HPDE6-E6E7 (cell line): ENCODE data around the gene CRIP1.
A peak's percentile ranks its signal among the peaks of the same experiment; 100 is the strongest.

ENCODE experiments used
- DNase-seq: peaks from one replicate; pipeline ENCODE4 v3.0.0; 2011; ENCODE audit warnings: missing footprints; ENCODE audit errors: extremely low spot score

Gene CRIP1

GRCh38 chr14:105470350-105471296 lies 16.1 kb upstream of the CRIP1 start:
- no peak for DNase-seq

- DNase-seq, result no peak
Measured at GRCh38 chr14:105471297-105471821, 15.3 kb upstream of the CRIP1 start.

- DNase-seq, result no peak
Measured at GRCh38 chr14:105471823-105472485, 14.7 kb upstream of the CRIP1 start.

GRCh38 chr14:105472486-105472991 lies 14.1 kb upstream of the CRIP1 start:
- DNase-seq, result no peak

DNA sequence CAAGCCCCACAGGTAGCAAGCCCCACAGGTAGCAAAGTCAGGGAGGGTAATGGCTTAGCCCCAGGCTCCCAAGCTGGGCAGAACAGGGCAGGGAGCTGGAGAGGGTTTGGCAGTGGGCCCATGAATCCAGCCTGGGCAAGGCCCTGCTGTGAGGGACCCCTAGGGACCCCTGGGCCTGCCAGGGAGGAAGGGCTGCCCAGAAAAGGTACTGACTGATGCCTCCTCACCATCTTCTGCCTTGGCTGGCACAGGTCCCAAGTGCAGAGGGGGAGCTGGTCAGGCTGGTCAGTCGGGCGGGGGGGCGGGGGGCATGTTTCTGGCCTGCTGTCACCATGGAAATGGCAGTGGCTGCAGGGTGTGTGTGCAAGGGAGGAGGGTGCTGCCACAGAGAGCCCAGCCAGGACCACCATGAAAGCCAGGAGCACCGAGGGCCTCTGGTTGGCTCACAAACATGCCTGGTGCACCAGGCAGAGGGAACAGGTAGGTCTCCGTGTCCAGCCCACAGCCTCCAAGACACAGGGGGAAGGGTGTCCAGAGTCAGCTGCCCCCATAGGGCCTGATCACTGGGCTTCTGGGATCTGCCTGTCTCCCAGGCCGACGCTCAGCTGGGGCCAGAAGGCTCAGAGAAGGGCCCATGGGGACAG lies 13.5 kb upstream of the CRIP1 start:
- DNase-seq, result no peak

DNA sequence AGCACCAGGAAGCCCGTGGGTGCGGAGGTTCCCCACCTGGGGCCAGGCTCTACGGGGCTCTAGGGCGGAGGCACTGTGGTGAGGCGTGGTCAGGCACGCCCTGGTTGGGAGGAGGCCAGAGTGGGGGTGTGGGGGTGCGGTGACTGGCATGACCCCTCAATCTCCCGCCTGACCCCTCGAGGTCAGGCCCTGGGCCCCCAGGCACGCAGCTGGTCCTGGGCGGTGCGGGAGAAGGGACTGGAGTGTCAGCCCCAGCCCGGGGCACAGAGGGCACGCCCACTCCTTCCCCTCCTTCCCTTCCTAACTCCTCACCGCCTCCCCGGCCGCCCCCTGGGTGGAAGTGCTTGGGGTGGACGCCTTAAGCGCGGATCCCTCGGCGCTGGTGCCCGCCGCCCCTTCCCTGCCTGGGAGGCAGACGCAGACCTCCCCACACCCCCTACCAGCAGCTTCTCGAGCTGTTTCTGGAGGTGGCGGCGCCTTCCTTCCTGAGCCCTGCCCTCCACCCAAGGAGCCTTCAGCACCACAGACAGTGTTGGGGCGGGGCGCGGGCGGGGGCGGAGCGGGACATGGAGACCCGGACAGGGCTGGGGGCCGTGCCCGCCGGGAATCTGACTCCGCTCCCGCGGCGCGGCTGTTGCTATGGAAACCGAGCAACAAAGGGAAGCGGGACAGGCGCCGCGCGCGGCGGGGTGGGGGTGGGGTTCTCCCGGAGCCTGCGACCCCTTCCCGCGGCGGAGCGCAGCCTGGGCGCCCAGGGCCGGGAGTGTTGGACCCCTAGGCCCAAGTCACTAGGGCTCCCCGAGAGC lies 12.8 kb upstream of the CRIP1 start:
- DNase-seq, result peak; percentile 91

DNA sequence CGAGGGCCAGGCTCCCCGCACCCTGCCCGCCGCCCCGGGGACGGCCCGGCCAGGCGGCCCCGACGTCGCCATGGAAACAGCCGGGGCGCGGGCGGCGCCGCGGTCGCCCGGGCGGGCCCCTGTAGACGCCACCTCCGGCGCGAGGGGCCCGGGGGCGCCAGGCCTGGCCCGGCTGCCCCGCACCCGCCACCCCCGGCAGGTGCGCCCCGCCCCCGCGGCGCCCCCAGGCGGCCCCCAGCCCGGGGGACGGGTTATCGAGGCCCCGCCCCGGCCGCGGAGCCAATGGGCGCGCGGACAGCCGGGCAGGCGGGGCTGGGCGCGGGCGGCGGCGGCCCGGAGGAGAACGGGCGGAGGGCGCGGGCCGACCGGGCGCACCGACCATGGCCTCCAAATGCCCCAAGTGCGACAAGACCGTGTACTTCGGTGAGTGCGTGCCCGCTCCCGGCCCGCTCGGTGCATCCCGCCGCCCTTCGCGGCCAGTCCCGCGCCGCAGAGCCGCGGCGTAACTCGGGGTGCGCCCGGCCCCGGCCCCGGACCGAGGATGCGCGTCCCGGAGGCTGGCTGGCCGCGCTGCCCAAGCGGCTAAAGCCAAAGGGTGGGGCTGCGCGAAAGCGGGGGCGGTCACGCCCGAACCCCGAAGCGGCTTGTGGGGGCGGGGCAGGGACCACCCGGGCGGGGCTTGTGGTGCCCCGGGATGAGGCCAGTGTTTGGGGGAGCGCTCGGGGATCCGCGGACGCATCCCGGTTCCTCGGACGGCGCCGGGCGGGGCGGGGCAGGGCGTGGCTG lies 12.0 kb upstream of the CRIP1 start, which contains the start of gene CRIP2:
Gene CRIP2 (plus strand): TSS at position 339 of the 786 bp plus-strand sequence. CDS start 42 bp downstream, at position 381.
- peak; percentile 72 for DNase-seq

DNA sequence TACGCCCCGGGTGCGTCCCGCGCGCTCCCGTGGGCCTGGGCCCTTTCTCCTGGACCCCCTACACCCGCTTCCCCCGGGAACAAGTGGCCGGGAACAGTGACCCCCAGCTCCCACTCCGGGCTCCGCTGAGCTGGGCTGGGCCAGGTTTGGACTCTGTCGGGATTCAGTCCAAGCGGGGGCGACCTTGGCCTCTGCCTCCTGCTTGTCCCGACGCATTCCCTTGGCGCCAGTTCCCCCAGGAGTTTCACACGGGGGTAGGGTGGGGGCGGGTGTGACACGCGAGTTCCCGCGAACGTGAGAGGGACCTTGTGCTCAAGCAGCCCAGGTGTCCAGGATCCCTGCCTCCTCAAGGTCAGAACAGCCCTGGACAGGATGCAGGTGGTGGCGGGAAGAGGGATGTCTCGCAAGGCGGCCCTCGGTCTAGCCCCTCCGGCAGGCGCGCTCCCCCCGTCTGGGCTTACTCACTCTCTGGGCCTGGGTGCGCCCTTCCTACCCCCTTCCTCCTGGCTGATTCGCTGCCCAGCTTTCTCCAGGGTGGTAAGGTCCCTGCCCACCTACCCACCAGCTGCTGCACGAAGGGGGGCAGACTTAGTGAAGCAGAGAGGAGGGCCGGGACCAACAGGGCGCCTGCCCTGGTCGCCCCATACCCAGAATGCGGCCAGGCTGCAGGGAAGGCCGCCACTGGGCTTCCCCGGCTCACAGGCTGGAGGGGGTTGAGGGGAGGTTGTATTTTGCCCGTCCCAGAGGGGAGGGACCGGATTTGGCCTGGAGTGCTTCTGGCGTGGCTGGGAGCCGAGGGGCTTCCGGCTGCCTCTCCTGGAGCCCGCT lies 11.2 kb upstream of the CRIP1 start:
- no peak for DNase-seq

DNA sequence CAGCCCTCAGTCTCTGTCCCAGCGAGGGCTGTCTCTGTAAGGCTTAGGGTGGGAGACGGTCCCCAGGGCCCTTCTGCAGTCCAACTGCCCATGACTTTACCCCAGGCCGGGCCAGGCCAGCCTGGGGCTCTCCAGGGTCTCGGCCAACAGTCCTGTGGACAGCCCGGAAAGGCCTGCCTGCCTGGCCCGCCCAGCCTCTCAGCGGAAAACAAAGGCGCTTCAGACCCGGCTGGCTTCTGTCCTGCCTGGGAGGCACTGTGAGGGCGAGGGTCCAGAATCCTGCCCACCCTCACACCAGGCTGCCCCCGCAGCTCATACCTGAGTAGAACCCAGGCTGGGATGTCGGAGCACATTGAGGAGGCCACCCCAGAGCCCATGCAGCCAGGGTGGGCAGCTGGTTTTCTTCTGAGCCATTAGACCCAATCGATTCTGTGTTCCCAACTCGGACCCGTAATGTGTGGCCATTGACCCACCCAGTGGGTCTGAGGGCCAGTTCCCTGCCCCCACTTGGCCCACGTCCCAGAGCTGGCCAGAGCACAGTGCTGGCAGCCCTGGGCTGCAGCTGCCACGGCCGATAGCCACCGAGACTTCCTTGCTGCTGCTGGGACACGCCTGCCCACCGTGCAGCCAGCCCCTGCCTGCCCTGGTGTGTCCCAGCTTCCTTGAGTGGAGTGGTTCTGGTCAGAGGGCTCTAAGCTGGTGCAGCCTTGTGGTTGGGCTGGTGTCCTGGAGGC lies 10.4 kb upstream of the CRIP1 start:
- DNase-seq, result no peak

DNA sequence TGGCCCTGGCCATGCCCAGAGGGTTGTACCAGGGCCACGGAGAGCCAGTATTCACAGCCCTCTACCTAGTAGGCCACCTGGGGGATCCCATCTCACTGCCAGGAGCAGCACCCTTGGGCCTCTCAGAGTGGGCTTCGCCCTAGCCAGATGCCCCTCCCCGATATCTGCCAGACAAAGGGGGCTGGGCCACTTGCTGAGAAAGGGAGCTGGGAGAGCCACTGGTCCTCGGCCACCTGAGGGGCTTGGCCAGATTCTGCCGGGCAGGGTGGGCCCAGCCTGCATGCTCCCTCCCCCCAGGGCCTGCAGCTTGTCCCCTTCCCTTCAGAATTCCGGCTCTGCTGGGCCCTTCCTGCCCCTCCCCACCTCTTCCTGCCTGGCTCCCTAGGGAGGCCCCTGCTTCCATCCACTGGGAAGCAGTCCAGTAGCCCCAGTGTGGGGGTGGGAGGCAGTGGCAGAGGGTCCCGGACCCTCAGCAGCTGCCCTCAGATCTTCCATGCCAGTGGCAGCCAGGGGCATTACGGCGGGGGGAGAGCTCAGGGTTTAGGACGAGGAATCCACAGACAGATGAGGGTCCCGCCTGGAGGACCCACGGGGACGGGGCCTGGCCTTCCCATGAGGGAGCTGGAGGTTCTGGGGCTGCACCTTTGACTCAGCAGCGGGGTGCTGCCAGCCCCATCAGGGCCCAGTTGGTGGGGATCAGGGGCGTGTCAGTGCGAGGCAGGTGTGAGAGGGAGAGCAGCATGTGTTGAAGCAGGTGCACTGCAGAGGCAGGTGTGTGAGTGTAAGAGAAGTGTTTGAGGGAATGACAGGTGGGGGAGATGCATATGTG lies 9.6 kb upstream of the CRIP1 start:
- DNase-seq, result no peak

GRCh38 chr14:105477660-105478397 lies 8.9 kb upstream of the CRIP1 start:
- DNase-seq, result no peak

- DNase-seq, result no peak
Measured at GRCh38 chr14:105478398-105479251, 8.1 kb upstream of the CRIP1 start.

DNA sequence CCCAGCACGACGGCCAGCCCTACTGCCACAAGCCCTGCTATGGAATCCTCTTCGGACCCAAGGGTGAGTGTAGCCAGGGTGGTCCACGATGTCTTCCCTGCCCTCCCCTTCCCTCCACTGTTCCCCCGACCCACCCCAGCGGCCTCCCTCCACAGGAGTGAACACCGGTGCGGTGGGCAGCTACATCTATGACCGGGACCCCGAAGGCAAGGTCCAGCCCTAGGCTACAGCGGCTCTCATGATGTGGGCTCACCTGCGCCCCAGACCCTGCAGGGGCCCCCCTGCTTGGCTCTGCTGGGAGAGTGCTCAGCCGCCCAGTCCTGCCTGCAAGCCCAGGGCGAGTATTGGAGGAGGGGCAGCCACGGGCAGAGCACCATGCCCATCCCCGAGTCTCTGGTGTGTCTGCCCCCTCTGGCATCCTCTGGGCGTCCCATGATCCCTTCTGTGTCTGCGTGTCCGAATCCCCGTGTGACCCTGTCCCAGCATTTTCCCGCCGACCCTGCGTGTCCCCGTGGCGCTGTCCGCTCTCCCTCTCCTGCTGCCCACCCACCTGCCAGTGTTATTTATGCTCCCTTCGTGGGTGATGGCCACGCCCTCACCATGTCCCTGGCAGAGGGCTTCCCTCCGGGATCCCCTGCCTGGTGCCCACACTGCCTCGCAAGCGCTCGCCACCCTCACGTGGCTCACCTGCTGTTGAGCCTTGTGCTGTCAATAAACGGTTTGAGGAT lies 7.1 kb upstream of the CRIP1 start:
- DNase-seq, result no peak

GRCh38 chr14:105480199-105480746 lies 6.4 kb upstream of the CRIP1 start:
- no peak for DNase-seq
